HG02642 (cell line): ENCODE measurements around the gene OR4N2.
"Not testable (repeated sequence)": the region's sequence is repeated elsewhere in the genome, so short reads cannot be mapped to it uniquely, and the experiment has no call there.

Experiments
- ATAC-seq: cut with Tn5 transposase; IDR thresholded peaks from one replicate; pipeline ENCODE4 v1.9.1; 2021; ENCODE audit warnings: mild to moderate bottlenecking; ENCODE audit not compliant: unreplicated experiment, poor library complexity

OR4N2 gene

GRCh38 chr14:19803470-19803869 is at the start of gene OR4N2:
TSS of gene OR4N2 (plus strand) at chr14:19803770. CDS start at chr14:19827449, 23,679 bp downstream.
- ATAC-seq, result not testable (repeated sequence)

GRCh38 chr14:19754172-19754571 is 49.4 kb upstream of the OR4N2 start:
- no peak for ATAC-seq

- ATAC-seq, result not testable (repeated sequence)
Measured at GRCh38 chr14:19771491-19771890, 32.1 kb upstream of the OR4N2 start.

- ATAC-seq, result no peak
Measured at GRCh38 chr14:19771895-19772430, 31.6 kb upstream of the OR4N2 start.

GRCh38 chr14:19772454-19772853 is 31.1 kb upstream of the OR4N2 start:
- ATAC-seq, result not testable (repeated sequence)

- ATAC-seq, result not testable (repeated sequence)
Measured at GRCh38 chr14:19773204-19773603, 30.4 kb upstream of the OR4N2 start, which contains the start of gene OR4M1. TSS of gene OR4M1 (plus strand) at chr14:19773504. CDS start at chr14:19780323, 6,819 bp downstream.

GRCh38 chr14:19775587-19775986 is 28.0 kb upstream of the OR4N2 start:
- no peak for ATAC-seq

- ATAC-seq, result not testable (repeated sequence)
Measured at GRCh38 chr14:19785848-19786247, 17.7 kb upstream of the OR4N2 start.

- ATAC-seq, result not testable (repeated sequence)
Measured at GRCh38 chr14:19787318-19787717, 16.3 kb upstream of the OR4N2 start.

GRCh38 chr14:19788150-19788549 is 15.4 kb upstream of the OR4N2 start:
- not testable (repeated sequence) for ATAC-seq

- not testable (repeated sequence) for ATAC-seq
Measured at GRCh38 chr14:19796520-19797108, 7.0 kb upstream of the OR4N2 start.

- no peak for ATAC-seq
Measured at GRCh38 chr14:19799880-19800279, 3.7 kb upstream of the OR4N2 start.

- no peak for ATAC-seq
Measured at GRCh38 chr14:19800282-19801117, 3.1 kb upstream of the OR4N2 start.

GRCh38 chr14:19801118-19801464 is 2.5 kb upstream of the OR4N2 start:
- no peak for ATAC-seq

- not testable (repeated sequence) for ATAC-seq
Measured at GRCh38 chr14:19813171-19813920, 9.8 kb downstream of the OR4N2 start.

- ATAC-seq, result not testable (repeated sequence)
Measured at GRCh38 chr14:19819879-19820278, 16.3 kb downstream of the OR4N2 start.

GRCh38 chr14:19821016-19821415 is 17.4 kb downstream of the OR4N2 start:
- not testable (repeated sequence) for ATAC-seq

GRCh38 chr14:19823178-19823577 is 19.6 kb downstream of the OR4N2 start:
- ATAC-seq, result no peak

GRCh38 chr14:19823765-19824164 is 20.2 kb downstream of the OR4N2 start:
- no peak for ATAC-seq

- not testable (repeated sequence) for ATAC-seq
Measured at GRCh38 chr14:19827626-19828244, 24.2 kb downstream of the OR4N2 start.
